ENCODE data around the gene ZNF778. TPM values are rescaled to one million over a fixed set of nuclear protein-coding genes. Genes with fewer than 3 reads are reported as not detected.

Gene ZNF778
- total RNA-seq, 2 donors from 2014 or later: 12.9 to 30.2 TPM

GRCh38 chr16:89268987-89269735, 51.7 kb downstream of the ZNF778 start:
- H3K27ac ChIP-seq: no peak overlapping the region

GRCh38 chr16:89269805-89270665, 52.5 kb downstream of the ZNF778 start:
- H3K4me1 ChIP-seq (replicated peaks): no peaks in the 10 kb centered on the region
- no peaks in the 10 kb centered on the region for H3K27me3 ChIP-seq (replicated peaks; ENCODE audit: insufficient read depth)
- TF ChIP-seq POLR2AphosphoS5 (IDR thresholded peaks at IDR 0.05) (no peak), CTCF (IDR thresholded peaks at IDR 0.05) (no peak), POLR2A (IDR thresholded peaks at IDR 0.05) (no peak)
- peaks cover 6 to 20% of the 10 kb centered on the region in 2 donors for H3K36me3 ChIP-seq
- H3K4me3 ChIP-seq: no peak overlapping the region
- no peak overlapping the region for H3K27ac ChIP-seq
- intact Hi-C loops (cut with DNase I): no loop called here
- DNase-seq (ENCODE audit: low spot score): no peak
- WGBS: 96% methylated on average over 22 of the region's 27 CpGs
- H3K9me3 ChIP-seq: no peaks in the 10 kb centered on the region

More at GRCh38 chr16:89268987-89269735, 51.7 kb downstream of the ZNF778 start:
- TF ChIP-seq POLR2AphosphoS5 (IDR thresholded peaks at IDR 0.05) (no peak), POLR2A (IDR thresholded peaks at IDR 0.05) (no peak)
- H3K9me3 ChIP-seq: no peaks in the 10 kb centered on the region
- H3K4me3 ChIP-seq: no peak overlapping the region
- no peak for DNase-seq (ENCODE audit: low spot score)
- H3K4me1 ChIP-seq (replicated peaks): no peaks in the 10 kb centered on the region
- no peaks in the 10 kb centered on the region for H3K27me3 ChIP-seq (replicated peaks; ENCODE audit: insufficient read depth)
- 90% methylated on average over 14 of the region's 14 CpGs for WGBS
- intact Hi-C loops (cut with DNase I): no loop called here
- peaks cover 6 to 16% of the 10 kb centered on the region in 2 donors for H3K36me3 ChIP-seq

- Histone ChIP-seq H3K27me3 (replicated peaks; ENCODE audit: insufficient read depth) (no peaks in the 10 kb centered on the region), H3K9me3 (no peaks in the 10 kb centered on the region), H3K36me3 (peaks cover 6 to 20% of the 10 kb centered on the region in 2 donors), H3K27ac (no peak overlapping the region), H3K4me1 (replicated peaks) (no peaks in the 10 kb centered on the region), H3K4me3 (no peak overlapping the region)
- WGBS: 93% methylated on average over 32 of the region's 32 CpGs
- TF ChIP-seq POLR2AphosphoS5 (IDR thresholded peaks at IDR 0.05) (no peak), CTCF (IDR thresholded peaks at IDR 0.05) (no peak), POLR2A (IDR thresholded peaks at IDR 0.05) (no peak)
- DNase-seq (ENCODE audit: low spot score): no peak
- intact Hi-C loops (cut with DNase I): no loop called here
Observed at GRCh38 chr16:89270666-89271345, 53.3 kb downstream of the ZNF778 start.

- Histone ChIP-seq H3K4me3 (no peak overlapping the region), H3K36me3 (peaks cover 6 to 13% of the 10 kb centered on the region in 2 donors), H3K9me3 (no peaks in the 10 kb centered on the region), H3K4me1 (replicated peaks) (no peaks in the 10 kb centered on the region), H3K27me3 (replicated peaks; ENCODE audit: insufficient read depth) (no peaks in the 10 kb centered on the region), H3K27ac (no peak overlapping the region)
- TF ChIP-seq POLR2AphosphoS5 (IDR thresholded peaks at IDR 0.05) (no peak), CTCF (IDR thresholded peaks at IDR 0.05) (no peak), POLR2A (IDR thresholded peaks at IDR 0.05) (no peak)
- intact Hi-C loops (cut with DNase I): no loop called here
- DNase-seq (ENCODE audit: low spot score): no peak
- WGBS: over 99% methylated on average over 6 of the region's 6 CpGs
Observed at GRCh38 chr16:89272631-89273030, 55.1 kb downstream of the ZNF778 start.
